HepG2 (cell line): Measurements from ENCODE around the gene LINC00237. TPM values are rescaled to one million over a fixed set of nuclear protein-coding genes. Genes with fewer than 3 reads are reported as not detected.
A peak's percentile ranks its signal among the peaks of the same experiment; 100 is the strongest.

Source experiments
- ATAC-seq: fragments of 200-7000 bp; cut with Tn5 transposase; 3 replicates; pipeline ENCODE4 v1.9.1; 2020; ENCODE audit warnings: mild to moderate bottlenecking, moderate library complexity
- BruUV-seq: library from RNA; stranded (reverse); fragments of 400-500 nt; replicated peaks from 2 replicates; lab custom pipeline; 2021; lab: Mats Ljungman, UMichigan
- CTCF ChIA-PET: fragments of 300-600 bp; formaldehyde crosslinking; extraction: SDS; loops from one replicate; lab custom pipeline; 2021; ENCODE audit warnings: low total read pairs, inconsistent platforms, low intra/inter-chr PET ratio; lab: Yijun Ruan, JAX
- POLR2A ChIA-PET: fragments of 350-600 bp; sonication (Branson Sonifier 250); formaldehyde crosslinking; loops from one replicate; lab custom pipeline; 2020; ENCODE audit warnings: antibody characterized with exemption, inconsistent platforms; lab: Yijun Ruan, JAX
- DNase-seq: peaks from one replicate; pipeline ENCODE4 v3.0.0-alpha.2; 2015; ENCODE audit warnings: low spot score
- FAIRE-seq: peaks from 3 replicates; lab custom pipeline; 2011; peaks lifted over from hg19 to GRCh38; lab: Jason Lieb, UNC
- H2AFZ ChIP-seq: one replicate; pipeline ENCODE4 v1.6.1; 2011; ENCODE audit warnings: low read length, inconsistent platforms
- H3K27ac ChIP-seq: fragments of 300-600 bp; 3 replicates; pipeline ENCODE4 v1.8.0; 2011; ENCODE audit warnings: mixed run types, mild to moderate bottlenecking, mixed read lengths, low read length, inconsistent platforms; ENCODE audit not compliant: insufficient read depth; ENCODE audit errors: extremely low read length
- H3K27me3 ChIP-seq, 2 experiments: fragments of 200-600 bp in 1 of 2; 2 replicates in 1 of 2; 3 replicates in 1 of 2; pipeline versions ENCODE4 v1.6.0 to v1.8.0; 2011; ENCODE audit warnings: low read length in 2 of 2, mild to moderate bottlenecking in 2 of 2, moderate library complexity in 2 of 2, inconsistent platforms in 1 of 2; ENCODE audit not compliant: insufficient read depth in 2 of 2, control insufficient read depth in 1 of 2
- H3K36me3 ChIP-seq, 2 experiments: fragments of 200-600 bp in 1 of 2; replicated peaks in 1 of 2; 2 replicates in 1 of 2; 3 replicates in 1 of 2; pipeline versions ENCODE4 v1.5.1 to v1.8.0; 2011; ENCODE audit warnings: low read length in 2 of 2, inconsistent platforms in 1 of 2; ENCODE audit not compliant: insufficient read depth in 2 of 2, control insufficient read depth in 1 of 2
- H3K4me1 ChIP-seq: 2 replicates; pipeline ENCODE4 v1.5.1; 2012; ENCODE audit warnings: low read length, inconsistent platforms; ENCODE audit not compliant: insufficient read depth
- H3K4me2 ChIP-seq: 2 replicates; pipeline ENCODE4 v1.6.0; 2011; ENCODE audit warnings: low read depth, low read length, inconsistent platforms
- H3K4me3 ChIP-seq, 3 experiments: fragments of 200-600 bp in 1 of 3; sonication (generic), shearing (Covaris generic) in 1 of 3; replicated peaks in 1 of 3; 2 replicates each; pipeline ENCODE4 v1.5.1; 2011 to 2016; ENCODE audit warnings: low read length in 3 of 3, inconsistent platforms in 2 of 3, low read depth in 2 of 3, mild to moderate bottlenecking in 2 of 3, control low read depth in 1 of 3, mixed read lengths in 1 of 3; ENCODE audit not compliant: insufficient read depth in 1 of 3
- H3K79me2 ChIP-seq: one replicate; pipeline ENCODE4 v1.6.1; 2011; ENCODE audit warnings: low read length, inconsistent platforms; ENCODE audit not compliant: insufficient read depth
- H3K9ac ChIP-seq: 2 replicates; pipeline ENCODE4 v1.6.0; 2011; ENCODE audit warnings: mild to moderate bottlenecking, low read depth, low read length, inconsistent platforms; ENCODE audit not compliant: insufficient read depth
- H3K9me3 ChIP-seq: 2 replicates; pipeline ENCODE4 v1.5.1; 2012; ENCODE audit warnings: mild to moderate bottlenecking, low read length
- H4K20me1 ChIP-seq: 2 replicates; pipeline ENCODE4 v1.6.0; 2011; ENCODE audit warnings: inconsistent platforms, mild to moderate bottlenecking, low read length, moderate library complexity; ENCODE audit not compliant: insufficient read depth
- RFX3 ChIP-seq: IDR thresholded peaks from 2 replicates; pipeline ENCODE4 v1.6.1; 2016; ENCODE audit warnings: missing biosample characterization, missing genetic modification reagents
- TOPORS ChIP-seq: sonication (generic); formaldehyde crosslinking; IDR thresholded peaks from 2 replicates; pipeline ENCODE4 v1.8.0; 2023; ENCODE audit warnings: mild to moderate bottlenecking, missing genetic modification reagents
- ZNF644 ChIP-seq: IDR thresholded peaks from 2 replicates; pipeline ENCODE4 v1.6.1; 2016; ENCODE audit warnings: low read depth
- WGBS: methylation state at CpG from one replicate; pipeline ENCODE4 v1.1.6; 2017; ENCODE audit warnings: low lambda C conversion rate; 5-methylcytosine and 5-hydroxymethylcytosine counted together
- in situ Hi-C: cut with HindIII; loops from 2 replicates; pipeline ENCODE4 v1.10.0; 2017; ENCODE audit warnings: low pct_unique_long_range_greater_than_20kb; ENCODE audit not compliant: extremely low pct_ligation_motif_present
- intact Hi-C: fragments of 100-400 bp; cut with micrococcal nuclease; formaldehyde crosslinking; loops from one replicate; pipeline ENCODE4 v1.10.0; 2022; ENCODE audit not compliant: unreplicated experiment
- polyA plus RNA-seq, 8 experiments: library from polyadenylated mRNA; depleted of rRNA in 3 of 8; stranded (reverse) in 7 of 8; unstranded in 1 of 8; fragments of >200 nt; fragmentation: Illumina TruSeq in 4 of 8; extraction: Trizol in 4 of 8; gene quantifications; 2 replicates each; pipeline versions ENCODE4 v1.2.1 to v1.2.3, GENCODE V29; 2011 to 2016; ENCODE audit warnings: low read depth in 4 of 8, missing spikeins in 1 of 8, mixed read lengths in 1 of 8; ENCODE audit not compliant: insufficient read depth in 1 of 8
- total RNA-seq, 5 experiments: library from RNA; depleted of rRNA; stranded (reverse); fragments of >200 nt; fragmentation: Illumina TruSeq; extraction: Trizol; gene quantifications; 2 replicates each; pipeline ENCODE4 v1.2.3, GENCODE V29; 2016; ENCODE audit warnings: low read depth in 1 of 5
- TF ChIP-seq, protein P1 (sequence below): sonication (generic); formaldehyde crosslinking; IDR thresholded peaks from 2 replicates; pipeline ENCODE4; 2020; ENCODE audit warnings: missing genetic modification reagents, mild to moderate bottlenecking, borderline replicate concordance
- TF ChIP-seq, protein P2 (sequence below): sonication (generic); formaldehyde crosslinking; IDR thresholded peaks from 2 replicates; pipeline ENCODE4 v1.9.0; 2022; ENCODE audit warnings: low read depth, missing genetic modification reagents
- TF ChIP-seq, protein P3 (sequence below): sonication (generic); formaldehyde crosslinking; IDR thresholded peaks from 2 replicates; pipeline ENCODE4 v1.4.0; 2020; ENCODE audit warnings: missing genetic modification reagents
- TF ChIP-seq, protein P4 (sequence below): sonication (generic); formaldehyde crosslinking; IDR thresholded peaks from 2 replicates; pipeline ENCODE4 v1.8.0; 2022; ENCODE audit warnings: missing genetic modification reagents, low read depth, mild to moderate bottlenecking, borderline replicate concordance
- TF ChIP-seq, protein P5 (sequence below): fragments of 450-650 bp; IDR thresholded peaks from 2 replicates; pipeline ENCODE4 v1.6.1; 2016

LINC00237 gene
- total and polyA plus RNA-seq, 2 of the 13 experiments (the other 11 are each of a cell fraction or from before 2014, with no cell fraction given): not detected

DNA sequence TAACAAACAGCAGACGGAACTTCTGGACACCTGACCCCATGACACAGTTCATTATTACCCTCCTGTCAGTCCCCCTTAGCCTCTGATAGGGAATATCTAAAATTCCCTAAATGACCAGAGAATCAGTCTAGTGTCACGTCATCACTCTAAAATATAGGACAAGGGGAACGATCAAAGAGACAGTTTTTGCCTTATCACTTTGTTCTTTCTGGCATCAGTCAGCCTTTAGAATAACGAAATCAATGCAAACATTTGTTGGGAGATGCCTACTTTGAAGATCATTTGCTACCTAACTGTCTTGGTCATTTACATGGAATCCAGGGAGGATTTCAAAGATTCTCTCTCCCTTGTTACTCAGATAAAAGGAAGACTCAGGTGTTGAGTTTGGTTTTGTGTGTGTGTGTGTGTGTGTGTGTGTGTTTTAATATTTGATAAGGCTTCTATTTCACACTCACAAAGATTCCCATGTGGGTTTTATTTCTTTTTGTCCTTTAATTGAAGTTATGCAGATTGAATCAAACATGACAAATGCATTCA lies 28.3 kb downstream of the LINC00237 start (continued):
- TF ChIP-seq, protein P1, sequence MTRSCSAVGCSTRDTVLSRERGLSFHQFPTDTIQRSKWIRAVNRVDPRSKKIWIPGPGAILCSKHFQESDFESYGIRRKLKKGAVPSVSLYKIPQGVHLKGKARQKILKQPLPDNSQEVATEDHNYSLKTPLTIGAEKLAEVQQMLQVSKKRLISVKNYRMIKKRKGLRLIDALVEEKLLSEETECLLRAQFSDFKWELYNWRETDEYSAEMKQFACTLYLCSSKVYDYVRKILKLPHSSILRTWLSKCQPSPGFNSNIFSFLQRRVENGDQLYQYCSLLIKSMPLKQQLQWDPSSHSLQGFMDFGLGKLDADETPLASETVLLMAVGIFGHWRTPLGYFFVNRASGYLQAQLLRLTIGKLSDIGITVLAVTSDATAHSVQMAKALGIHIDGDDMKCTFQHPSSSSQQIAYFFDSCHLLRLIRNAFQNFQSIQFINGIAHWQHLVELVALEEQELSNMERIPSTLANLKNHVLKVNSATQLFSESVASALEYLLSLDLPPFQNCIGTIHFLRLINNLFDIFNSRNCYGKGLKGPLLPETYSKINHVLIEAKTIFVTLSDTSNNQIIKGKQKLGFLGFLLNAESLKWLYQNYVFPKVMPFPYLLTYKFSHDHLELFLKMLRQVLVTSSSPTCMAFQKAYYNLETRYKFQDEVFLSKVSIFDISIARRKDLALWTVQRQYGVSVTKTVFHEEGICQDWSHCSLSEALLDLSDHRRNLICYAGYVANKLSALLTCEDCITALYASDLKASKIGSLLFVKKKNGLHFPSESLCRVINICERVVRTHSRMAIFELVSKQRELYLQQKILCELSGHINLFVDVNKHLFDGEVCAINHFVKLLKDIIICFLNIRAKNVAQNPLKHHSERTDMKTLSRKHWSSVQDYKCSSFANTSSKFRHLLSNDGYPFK (CRISPR knock-in tag): no peak
- no peak for TF ChIP-seq RFX3 (CRISPR knock-in tag)
- TF ChIP-seq TOPORS: no peak
- TF ChIP-seq, protein P2, sequence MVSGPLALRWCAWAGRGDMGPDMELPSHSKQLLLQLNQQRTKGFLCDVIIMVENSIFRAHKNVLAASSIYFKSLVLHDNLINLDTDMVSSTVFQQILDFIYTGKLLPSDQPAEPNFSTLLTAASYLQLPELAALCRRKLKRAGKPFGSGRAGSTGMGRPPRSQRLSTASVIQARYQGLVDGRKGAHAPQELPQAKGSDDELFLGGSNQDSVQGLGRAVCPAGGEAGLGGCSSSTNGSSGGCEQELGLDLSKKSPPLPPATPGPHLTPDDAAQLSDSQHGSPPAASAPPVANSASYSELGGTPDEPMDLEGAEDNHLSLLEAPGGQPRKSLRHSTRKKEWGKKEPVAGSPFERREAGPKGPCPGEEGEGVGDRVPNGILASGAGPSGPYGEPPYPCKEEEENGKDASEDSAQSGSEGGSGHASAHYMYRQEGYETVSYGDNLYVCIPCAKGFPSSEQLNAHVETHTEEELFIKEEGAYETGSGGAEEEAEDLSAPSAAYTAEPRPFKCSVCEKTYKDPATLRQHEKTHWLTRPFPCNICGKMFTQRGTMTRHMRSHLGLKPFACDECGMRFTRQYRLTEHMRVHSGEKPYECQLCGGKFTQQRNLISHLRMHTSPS (CRISPR knock-in tag): no peak
- TF ChIP-seq, protein P3, sequence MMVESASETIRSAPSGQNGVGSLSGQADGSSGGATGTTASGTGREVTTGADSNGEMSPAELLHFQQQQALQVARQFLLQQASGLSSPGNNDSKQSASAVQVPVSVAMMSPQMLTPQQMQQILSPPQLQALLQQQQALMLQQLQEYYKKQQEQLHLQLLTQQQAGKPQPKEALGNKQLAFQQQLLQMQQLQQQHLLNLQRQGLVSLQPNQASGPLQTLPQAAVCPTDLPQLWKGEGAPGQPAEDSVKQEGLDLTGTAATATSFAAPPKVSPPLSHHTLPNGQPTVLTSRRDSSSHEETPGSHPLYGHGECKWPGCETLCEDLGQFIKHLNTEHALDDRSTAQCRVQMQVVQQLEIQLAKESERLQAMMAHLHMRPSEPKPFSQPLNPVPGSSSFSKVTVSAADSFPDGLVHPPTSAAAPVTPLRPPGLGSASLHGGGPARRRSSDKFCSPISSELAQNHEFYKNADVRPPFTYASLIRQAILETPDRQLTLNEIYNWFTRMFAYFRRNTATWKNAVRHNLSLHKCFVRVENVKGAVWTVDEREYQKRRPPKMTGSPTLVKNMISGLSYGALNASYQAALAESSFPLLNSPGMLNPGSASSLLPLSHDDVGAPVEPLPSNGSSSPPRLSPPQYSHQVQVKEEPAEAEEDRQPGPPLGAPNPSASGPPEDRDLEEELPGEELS (CRISPR knock-in tag): peak; percentile 62; the same call in 1 of the 2 replicates

DNA sequence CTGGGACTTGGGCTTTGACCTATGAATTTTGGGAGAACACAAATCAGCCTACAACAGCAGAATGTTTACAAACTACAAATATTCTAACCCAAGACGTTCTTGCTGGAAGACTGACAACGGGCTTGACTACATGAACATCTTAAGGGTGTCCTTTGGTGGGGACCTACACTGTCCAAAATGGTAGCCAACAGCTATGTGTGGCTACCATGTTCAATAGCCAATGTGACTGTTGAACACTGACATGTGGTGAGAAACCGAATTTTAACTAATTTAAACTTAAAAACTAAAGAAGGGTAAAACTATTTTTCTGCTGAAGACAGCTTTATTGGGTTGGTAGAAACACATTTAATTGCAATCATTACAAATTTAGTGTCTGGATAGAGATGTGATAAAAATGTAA lies 30.1 kb downstream of the LINC00237 start:
- no TSS peak for BruUV-seq
- TF ChIP-seq, protein P4, sequence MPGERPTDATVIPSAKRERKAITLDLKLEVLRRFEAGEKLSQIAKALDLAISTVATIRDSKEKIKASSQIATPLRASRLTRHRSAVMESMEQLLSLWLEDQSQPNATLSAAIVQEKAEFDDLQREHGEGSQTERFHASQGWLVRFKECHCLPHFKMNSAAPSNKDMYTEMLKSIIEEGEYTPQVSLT (CRISPR knock-in tag): no peak
- TF ChIP-seq, protein P5, sequence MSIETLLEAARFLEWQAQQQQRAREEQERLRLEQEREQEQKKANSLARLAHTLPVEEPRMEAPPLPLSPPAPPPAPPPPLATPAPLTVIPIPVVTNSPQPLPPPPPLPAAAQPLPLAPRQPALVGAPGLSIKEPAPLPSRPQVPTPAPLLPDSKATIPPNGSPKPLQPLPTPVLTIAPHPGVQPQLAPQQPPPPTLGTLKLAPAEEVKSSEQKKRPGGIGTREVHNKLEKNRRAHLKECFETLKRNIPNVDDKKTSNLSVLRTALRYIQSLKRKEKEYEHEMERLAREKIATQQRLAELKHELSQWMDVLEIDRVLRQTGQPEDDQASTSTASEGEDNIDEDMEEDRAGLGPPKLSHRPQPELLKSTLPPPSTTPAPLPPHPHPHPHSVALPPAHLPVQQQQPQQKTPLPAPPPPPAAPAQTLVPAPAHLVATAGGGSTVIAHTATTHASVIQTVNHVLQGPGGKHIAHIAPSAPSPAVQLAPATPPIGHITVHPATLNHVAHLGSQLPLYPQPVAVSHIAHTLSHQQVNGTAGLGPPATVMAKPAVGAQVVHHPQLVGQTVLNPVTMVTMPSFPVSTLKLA: peak; percentile 52
- peak; percentile 61; the same call in 1 of the 2 replicates for TF ChIP-seq ZNF644 (CRISPR knock-in tag)
- Histone ChIP-seq H3K27ac (no peak overlapping the region), H3K4me1 (peaks cover 50% of the 10 kb centered on the region), H3K4me2 (no peak overlapping the region), H3K4me3 (no peak overlapping the region), H4K20me1 (no peaks in the 10 kb centered on the region), H3K9me3 (no peaks in the 10 kb centered on the region), H3K36me3 (no peaks in the 10 kb centered on the region), H2AFZ (no peak overlapping the region), H3K27me3 (no peaks in the 10 kb centered on the region), H3K9ac (no peak overlapping the region), H3K79me2 (no peaks in the 10 kb centered on the region)
- WGBS: 87% methylated on average over 3 of the region's 3 CpGs
- POLR2A ChIA-PET: no interaction called here
- CTCF ChIA-PET: no interaction called here
- DNase-seq: no peak
- intact Hi-C loops: no loop called here
- in situ Hi-C loops: no loop called here
- no peak for ATAC-seq
- no peak for FAIRE-seq
